HG02571 (cell line): ENCODE data around the gene OBSL1.

Experiments used
- ATAC-seq: cut with Tn5 transposase; IDR thresholded peaks from one replicate; pipeline ENCODE4 v1.9.1; 2021; ENCODE audit warnings: mild to moderate bottlenecking, moderate library complexity; ENCODE audit not compliant: unreplicated experiment

The OBSL1 gene

DNA sequence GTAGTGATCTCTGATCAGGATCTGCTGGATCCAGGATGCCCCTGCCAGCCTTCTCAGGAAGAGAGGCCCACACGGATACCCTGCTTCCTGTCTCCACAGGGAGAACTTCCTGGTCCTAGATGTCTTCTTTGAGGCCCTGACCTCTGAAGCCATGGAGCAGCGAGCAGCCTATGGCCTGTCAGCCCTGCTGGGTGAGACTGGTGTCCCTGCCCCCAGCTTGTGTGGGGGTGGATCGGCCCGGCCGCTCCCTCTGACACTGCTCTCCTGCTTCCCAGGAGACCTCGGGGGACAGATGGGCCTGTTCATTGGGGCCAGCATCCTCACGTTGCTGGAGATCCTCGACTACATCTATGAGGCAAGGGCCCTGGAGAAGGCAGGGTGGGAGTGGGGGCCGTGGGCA is 34.4 kb downstream of the OBSL1 start:
- ATAC-seq = no peak

DNA sequence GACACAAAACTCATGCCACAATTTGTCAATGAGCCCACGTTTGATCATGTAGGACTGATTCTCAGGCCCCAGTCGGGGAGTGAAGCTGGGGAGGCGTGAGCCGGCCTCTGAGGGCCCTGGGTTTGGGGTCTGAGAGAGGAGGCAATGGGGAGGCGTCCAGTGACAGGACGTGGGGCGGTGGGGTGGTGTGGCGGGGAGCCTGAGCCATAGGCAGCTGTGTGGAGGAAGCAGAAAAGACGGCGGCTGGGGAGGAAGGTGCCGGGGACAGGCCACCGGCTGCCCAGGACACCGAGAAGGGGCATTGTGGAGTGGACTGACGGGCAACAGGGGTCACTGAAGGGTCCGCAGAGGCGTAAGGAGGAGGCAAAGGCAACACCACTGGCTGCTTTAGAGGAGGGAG is 34.9 kb downstream of the OBSL1 start:
- no peak for ATAC-seq

DNA sequence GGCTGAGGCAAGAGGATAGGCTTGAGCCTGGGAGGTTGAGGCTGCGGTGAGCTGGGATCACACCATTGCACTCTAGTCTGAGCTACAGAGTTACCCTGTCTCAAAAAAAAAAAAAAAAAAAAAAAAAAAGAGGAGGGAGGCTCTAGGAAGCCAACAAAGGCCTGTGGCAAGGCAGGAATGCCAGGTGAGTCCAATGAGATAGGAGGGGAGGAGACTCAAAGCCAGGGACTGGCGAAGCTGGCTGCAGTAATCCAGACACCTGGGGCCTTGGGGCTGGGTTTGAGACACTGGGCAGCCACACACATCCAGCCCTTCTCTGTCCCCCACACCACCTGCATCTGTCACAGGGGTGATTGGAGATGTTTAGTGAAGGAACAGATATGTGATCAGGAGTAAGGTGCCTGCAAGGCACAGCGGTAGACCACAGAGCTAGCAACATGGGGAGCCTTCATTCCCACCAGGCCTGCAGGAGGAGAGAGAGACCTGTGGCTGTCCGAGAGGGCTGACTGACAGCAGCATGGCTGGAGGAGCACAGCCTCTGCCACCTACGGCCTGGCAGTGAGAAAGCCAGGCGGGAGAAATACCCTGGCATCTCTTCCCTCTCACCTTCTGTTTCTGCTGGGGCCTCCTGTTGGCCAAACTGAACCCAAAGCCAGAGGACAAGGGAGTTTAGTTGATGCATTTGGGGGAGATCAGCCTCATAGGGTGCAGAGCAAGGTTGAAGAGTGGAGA is 37.2 kb downstream of the OBSL1 start:
- ATAC-seq = no peak

DNA sequence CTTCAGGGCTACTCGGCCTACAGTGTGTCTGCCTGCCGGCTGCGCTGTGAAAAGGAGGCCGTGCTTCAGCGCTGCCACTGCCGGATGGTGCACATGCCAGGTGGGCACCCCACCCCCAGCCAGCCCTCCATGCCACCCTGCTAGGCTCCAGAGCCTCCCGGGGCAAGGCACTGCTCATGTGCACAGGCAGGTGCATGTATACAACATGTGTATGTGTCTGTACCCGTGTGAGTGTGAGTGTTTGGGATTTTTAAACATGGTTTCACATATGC is 39.0 kb downstream of the OBSL1 start:
- no peak for ATAC-seq

DNA sequence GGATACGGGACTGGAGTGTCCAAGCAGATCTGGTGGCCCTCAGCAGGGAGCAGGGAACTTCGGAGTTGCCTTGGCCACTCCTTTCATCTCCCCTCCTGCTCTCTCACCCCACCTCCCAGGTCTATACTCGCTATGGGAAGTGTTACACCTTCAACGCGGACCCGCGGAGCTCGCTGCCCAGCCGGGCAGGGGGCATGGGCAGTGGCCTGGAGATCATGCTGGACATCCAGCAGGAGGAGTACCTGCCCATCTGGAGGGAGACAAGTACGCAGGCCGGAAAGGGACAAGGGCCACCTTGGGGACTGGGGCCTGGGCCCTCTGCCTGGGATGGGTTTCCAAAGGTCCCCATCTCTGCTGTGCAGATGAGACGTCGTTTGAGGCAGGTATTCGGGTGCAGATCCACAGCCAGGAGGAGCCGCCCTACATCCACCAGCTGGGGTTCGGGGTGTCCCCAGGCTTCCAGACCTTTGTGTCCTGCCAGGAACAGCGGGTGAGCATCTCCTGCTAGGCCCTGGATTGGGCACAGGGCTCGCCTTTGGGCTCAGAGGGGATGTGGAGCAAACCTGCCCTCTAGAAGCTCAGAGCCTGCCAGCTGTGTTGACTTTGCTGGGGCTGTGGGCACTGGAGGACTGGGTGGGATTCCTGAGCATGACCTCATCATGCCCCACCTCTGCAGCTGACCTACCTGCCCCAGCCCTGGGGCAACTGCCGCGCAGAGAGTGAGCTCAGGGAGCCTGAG is 39.5 kb downstream of the OBSL1 start:
- no peak for ATAC-seq

DNA sequence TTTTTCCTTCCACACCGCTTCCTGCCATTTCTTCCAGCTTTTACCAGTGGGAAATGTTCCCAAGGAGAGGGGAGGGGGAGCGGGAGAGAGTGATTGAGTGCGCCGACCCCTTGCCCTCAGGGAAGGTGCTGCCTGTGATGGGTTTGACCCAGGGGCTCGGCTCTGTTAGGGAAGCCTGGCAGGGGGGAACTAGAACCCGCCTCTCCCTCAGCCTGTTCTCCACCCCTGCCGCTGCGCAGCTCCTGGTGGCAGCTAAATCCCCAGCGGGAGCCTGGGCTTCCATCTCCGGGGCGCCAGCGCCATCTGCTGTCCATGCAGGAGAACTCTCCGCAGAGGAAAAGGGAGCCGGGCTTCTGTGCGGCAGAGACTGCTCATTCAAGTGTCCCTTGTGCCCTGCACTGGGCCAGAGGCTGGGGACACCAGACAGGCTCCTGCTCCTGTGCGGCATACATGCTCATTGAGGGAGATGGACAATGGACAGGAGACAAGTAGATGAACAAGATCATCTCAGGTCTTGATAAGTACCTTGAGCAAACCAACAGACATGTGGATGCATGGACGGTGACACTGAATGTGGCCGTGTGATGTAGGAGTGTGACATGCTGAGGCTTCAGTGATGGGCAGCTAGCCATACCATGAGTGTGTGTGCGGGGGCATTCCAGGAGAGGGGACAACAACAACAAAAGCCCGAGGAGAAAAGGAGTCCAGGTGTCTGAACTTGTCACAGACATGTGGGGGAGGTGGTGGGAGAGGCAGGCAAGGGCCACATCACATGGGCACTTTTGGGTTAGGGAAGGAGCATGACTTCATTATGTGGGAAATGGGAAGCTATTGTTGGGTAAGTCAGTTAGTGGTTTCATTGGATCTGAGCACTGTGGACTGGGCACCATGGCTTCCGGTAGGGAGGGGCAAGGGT is 41.0 kb downstream of the OBSL1 start:
- peak; percentile 68 for ATAC-seq

DNA sequence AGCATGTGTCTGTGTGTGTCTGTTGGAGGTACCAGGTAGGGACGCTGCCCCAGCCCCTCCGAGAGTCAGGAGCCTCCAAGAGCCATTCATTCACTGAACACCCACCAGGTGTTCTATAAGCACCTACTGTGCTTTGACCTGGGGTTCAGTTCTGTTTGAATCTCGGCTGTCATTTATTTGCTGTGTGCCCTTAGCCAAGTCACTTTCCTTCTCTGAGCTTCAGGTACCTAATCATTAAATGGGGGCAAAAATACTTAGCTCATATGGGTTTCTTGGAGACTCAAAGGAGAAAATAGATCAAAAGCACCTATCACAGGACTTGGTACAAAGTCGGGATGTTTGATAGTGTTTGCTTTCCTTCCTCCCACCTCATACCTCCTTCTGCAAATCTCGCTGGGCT is 43.9 kb downstream of the OBSL1 start:
- ATAC-seq = no peak

DNA sequence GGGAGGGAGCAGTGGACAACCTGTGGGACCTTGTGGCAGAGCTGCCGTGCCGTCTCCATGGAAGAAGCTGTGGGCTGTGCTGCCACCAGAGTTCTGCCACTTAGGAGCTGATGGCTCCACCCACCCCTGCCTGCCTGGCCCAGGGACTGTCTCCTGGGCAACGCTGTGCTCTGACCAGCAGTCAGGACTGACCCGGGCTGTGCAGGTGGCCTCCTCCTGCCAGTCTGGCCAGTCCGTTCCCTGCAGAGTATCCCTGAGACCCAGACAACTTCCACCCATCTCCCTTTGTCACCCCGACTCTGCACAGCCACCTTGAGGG is 44.3 kb downstream of the OBSL1 start:
- no peak for ATAC-seq

DNA sequence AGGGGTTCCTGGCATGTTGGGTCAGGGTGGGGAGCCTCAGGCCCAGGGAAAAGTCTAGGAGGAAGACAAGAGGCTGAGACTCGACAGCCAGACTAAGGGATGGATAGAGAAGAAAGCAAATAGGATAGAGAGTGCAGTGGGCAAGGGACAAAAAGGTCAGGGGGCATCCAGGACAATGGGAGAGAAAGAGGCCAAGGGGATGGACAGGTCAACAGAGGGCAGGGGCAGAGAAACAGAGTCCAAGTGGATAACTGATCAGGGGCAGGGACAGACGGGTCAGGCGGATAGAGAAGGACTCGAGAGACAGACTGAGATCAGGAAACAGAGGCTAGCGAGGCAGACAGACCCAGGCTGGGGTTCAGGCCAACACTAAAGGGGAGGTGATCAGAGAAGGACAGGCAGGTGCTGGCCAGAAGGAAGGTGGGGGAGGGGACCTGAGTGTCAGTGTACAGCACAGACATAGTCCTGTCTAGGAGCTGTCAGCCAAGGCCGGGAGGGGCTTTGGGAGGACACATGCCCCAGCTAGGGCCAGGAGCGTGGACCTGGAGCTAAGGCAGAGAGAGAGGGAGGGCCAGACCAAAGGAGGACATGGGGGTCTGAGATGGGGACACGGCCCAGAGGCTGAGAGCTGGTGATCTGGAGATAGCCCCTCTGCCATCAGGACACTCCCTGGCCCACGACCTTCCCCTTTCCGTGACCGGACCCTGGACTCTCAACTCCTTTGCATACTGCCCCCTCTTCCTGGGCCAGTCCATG is 44.8 kb downstream of the OBSL1 start:
- no peak for ATAC-seq

DNA sequence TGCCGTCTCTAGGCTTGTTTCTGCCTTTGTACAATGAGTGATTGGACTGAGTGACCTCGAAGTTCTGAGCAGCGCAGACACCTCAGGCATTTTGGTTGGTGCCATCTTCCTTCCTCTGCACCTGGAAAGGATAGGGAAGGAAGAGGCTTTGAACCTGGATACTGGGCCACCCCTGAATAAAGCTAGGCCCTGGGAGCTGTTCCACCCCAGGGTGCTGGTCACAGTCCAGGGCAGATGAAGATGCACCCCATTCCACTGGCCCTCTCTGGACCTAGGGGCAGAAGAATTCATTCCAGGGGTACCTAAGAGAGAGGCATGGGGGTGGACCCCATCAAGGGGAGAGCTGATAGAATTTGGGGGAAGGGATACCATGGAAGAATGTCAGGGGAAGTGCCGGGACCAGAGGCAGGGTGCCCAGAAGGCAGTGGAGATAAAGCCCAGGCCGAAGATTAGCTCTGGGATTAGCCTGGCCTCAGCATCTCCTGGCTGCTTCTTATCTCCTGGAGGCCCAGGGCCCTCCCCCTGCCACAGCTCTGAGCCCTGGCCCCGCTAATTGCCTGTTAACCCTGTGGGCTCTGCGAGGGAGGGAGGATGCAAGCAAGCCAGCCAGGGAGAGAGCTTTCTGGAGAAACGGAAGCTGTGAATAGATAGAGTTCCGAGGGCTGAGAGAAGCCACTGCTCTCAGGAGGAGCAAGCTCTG is 45.7 kb downstream of the OBSL1 start:
- no peak for ATAC-seq

DNA sequence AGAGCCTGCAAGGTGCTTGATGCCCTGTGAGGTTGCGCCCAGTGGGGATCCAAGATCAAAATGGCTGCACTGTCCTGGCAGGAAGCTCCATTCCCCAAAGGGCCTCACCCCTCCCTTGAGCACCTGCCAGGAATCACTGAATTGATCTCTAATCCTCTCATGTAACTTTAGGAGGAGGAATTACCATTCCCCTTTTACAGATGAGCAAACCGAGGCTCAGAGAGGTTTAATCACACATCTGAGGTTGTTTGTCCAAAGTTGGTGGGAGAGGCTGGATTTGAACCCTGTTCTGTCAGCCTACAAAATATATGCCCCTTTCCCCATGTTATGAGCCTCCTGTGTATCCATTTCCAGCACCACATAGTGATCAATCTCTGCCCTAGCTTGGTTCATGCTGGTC is 46.5 kb downstream of the OBSL1 start:
- ATAC-seq = no peak

DNA sequence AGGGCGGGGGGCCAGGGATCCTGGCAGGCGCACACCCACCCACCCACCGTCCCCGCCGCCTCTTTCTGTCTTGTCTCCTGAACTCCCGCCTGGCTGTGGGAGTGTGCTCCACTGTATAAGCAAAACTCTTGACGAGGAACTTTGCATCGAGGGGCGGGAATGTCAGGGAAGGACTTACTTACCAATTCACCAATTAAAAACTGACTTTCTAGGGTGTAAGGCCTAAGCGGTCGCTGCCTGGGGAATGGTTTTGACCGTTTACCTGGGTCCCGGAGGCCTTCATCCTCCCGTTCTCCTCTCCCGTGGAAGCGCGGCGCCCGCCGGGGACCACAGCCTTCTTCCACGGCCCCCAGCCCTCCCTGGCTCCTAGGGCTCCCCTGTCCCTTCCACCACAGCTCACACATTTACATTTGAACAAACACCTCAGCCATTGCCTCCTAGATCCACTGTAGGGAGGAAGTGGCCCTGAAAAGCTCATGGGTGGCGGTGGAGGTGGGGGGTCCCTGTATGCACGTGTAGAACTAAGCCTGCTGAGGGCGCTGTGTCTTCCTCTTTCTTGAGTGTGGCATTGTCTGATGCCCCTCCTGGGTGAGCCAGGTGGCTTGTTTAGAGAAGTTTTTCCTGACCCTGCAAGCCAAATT is 48.2 kb downstream of the OBSL1 start:
- no peak for ATAC-seq

DNA sequence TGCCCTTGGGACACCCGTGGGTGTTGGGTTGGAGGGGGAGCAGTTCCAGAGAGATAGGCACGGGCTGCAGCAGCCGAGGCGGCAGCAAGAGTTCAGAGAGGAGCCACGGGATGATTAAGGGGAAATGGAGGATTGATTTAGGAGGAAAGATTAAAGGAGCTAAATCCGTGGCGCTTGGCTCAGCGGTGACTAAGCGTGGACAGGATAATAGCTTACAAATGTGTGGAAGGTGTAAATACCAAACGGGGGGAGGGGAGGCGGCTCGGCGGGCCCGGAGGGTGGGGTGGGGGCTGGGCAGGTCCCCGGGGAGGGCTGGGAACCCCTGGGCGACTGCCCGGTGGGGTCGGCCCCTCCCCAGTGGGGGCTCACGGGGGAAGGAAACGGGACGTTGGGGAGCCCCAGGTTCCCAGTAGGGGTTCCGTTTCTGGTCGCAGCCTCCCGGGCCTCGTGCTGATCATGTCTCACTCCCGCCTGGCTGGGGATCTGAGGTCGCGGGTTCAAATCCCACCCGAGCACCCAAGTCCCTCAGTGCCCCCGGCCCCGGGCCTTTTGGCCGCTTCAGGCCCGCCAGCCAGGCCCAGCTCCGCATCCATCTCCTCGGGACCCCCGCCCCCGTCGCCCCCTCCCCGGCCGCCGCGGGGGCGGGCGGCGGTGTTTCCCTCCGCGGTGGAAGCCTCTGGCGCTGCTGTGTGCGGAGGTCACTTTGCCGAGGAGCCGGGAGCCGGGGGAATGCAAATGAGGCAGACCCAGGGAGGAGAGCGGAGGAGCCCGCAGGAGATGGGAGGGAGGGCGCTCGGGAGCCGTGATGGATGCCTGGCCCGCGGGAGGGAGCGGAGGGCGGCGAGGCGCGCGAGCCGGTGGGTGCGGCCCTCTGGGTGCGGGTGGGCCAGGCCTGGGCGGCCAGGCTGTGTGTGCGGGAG is 49.0 kb downstream of the OBSL1 start:
- ATAC-seq = no peak

DNA sequence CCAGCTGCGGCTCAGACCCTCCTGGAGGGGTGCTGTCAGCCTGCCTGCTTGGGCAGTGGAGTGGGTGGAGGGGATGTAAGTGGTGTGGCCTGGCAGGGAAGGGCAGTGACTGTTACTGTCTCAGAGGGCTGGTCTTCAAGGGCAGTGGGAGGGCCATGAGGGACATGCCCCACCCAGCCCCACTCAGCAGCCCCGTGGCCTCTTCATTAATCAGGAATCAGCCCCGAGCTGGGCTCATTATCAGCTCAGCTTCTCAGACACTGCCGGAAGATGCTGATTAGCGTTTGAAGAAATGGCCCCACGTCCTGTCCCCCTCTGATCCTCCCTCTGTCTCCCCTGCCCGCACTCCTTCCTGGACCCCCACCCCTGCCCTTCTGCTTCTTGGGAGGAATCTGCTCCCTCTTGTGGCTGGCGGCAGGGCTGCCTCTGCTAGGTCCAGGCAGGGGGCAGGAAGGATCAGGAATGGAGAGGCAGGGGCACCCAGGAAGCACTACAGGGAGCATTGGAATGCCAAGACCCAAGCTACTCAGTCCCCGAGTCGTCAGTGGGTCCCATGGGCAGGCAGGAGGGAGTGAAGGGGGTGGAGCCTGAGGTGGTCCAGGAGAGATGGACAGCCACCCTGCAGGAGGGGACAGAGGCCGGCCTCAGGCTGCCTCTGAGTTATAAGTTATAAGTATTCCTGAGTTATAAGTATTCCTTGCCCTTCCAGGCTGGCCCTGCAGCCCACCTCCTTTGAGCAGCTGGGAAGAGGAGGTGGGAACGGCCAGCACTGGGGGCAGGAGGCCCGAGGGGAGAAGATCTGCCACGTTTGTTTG is 50.1 kb downstream of the OBSL1 start:
- no peak for ATAC-seq

DNA sequence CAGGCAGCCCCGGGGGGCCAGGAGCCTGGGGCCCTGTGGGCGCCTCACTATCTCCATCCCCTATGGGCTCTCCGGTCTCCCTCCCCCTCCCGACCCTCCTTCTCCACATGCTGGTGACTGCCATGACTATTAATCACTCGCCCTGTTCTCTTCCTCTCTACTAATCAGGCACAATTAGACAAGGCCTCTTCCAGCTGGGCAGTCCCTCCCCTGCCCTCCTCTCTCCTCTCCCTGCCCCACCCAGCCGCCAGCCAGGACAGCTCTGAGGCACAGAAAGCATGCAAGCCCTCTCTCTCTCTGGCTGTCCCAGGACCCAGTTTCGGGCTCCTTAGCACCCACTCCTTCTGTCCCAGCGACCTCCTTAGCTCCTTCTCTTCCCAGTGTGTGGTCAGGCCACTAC is 51.3 kb downstream of the OBSL1 start:
- no peak for ATAC-seq

DNA sequence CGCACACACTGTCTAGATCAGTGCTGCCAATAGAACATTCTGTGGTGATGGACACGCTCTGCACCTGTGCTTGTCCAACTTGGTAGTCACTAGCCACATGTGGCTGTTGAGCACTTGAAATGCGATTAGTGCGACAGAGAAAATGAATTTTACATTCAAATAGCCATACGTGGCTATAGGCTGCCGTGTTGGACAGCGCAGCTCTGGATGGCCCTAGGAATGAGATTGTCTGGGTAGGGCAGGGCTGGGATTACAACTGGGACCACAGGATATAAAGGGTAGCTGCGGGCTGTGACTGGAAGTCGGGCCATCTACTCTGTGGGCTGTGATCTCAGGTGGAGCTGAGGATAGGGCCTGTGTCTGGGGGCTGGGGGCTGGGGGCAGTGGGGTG is 51.8 kb downstream of the OBSL1 start:
- no peak for ATAC-seq

DNA sequence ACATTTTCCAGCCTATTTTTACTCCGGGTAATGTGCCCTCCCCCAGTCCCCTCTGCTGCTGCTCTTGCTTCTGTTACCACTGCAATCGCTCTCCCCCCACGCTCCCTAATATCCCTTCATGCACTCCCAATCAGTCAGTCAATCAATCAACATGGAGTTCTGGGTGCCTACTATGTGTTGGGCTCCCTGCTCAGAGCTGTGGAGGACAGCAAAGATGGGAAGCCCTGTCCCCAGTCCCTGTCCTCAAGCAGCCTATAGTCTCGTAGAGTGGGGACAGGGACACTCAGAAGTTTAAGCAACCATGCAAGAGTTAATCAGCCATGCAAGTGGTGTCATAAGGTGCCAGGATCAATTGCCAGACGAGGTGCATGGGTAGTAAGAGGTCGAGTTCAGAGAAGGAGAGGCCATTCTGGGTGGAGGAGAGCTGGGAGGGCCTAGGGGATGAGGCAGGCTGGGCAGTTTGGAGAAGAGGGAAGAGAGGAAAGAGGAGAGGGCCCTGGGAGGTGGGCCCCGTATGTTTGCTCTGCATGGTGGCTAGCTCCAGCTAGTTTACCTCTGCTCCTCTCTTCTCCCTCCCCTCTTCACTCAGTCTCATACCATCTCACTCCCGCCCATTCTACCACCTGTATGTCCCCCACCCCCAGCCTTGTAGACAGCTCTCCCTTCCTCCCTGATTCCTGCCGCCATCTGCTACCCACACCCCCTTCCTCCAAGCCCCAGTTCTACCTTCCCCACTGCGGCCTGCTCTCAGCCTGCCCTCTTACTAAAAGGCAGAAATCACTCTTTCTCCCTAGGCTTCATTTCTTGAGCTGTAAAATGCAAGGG is 53.2 kb downstream of the OBSL1 start:
- ATAC-seq = no peak
